ENCODE measurements around the gene PRPS2.

Gene PRPS2

DNA sequence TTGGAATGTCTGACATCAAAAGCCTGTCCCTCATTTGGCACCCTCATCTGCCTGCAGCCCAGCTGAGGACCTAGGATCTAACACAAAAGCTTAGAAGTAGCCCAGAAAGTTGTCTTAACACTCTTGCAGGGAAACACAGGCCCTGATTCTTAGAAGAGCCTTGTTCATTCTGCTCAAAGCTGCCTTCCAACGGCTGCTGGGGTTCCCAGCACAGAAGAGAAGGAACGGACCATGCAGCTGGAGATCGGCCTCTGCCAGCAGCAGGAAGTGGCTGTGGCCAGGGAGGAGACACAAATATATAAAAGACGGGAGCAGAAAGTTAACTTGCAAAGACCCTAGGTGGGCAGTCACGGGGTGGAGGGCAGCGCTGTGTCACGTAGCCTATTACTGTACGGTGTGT, 20.4 kb downstream of the PRPS2 start:
- DNase-seq (ENCODE audit: extremely low read depth in 1 of 2, low read depth in 1 of 2), result no peak

DNA sequence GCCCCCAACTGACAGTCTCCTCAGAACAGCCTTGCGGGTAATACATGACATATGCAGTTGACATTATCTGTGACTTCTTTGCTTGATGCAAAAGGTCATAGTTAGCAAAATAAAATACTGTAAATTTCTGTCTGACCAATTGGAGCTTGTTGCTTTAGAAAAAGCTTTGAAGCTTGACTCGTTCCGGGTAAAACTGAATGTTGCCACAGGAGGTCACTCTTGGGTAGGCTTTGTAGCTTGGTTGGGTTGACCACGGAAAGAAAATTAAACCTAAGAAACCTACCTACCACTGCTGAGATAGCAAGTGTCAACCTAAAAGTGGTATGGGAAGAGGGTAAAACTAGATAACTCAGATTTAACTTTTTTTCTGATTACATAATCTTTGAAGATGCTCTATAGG, 23.2 kb downstream of the PRPS2 start:
- DNase-seq (ENCODE audit: extremely low read depth in 1 of 2, low read depth in 1 of 2), result no peak

GRCh38 chrX:12817528-12817927, 26.3 kb downstream of the PRPS2 start:
- DNase-seq (ENCODE audit: extremely low read depth in 1 of 2, low read depth in 1 of 2), result no peak

- DNase-seq (ENCODE audit: extremely low read depth in 1 of 2, low read depth in 1 of 2), result no peak
Observed at GRCh38 chrX:12819222-12819621, 28.0 kb downstream of the PRPS2 start.

DNA sequence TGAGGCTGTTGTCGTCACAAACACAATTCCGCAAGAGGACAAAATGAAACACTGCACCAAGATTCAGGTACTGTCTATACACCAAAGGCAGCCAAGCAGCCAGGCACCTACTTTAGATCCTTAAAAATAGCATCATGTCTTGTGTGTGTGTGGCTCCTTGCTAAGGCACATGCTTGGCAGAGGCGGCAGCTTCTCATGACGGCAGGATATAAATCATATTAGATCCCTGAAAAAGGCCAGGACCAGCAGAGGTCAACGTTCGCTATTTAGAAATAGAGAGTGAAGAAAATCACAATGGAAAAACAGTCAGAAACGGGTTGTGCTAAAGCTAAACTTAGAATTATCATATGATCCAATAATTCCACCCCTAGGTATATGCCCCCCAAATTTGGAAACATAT, 29.5 kb downstream of the PRPS2 start:
- DNase-seq (ENCODE audit: extremely low read depth in 1 of 2, low read depth in 1 of 2), result no peak

DNA sequence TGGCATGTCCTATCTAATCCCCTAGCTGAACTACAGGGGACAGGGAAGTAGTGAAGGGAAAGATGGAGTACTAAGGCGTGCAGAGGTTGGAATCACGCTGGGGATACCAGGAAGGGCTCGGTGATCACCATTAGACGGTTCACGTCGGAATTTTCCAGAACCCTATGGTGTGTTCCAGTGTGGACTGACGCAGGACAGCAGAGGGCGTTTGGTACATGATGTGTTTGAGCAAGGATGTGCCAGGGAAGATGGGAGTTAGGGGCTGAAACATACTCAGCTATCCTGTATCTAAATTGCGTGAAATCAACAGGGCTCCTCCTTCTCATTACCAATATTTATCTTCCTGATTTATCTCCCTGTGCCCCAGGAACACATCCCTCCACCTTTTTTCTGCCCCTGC, 33.7 kb downstream of the PRPS2 start:
- DNase-seq (ENCODE audit: extremely low read depth in 1 of 2, low read depth in 1 of 2), result no peak

- no peak for DNase-seq (ENCODE audit: extremely low read depth in 1 of 2, low read depth in 1 of 2)
Observed at GRCh38 chrX:12825801-12826200, 34.6 kb downstream of the PRPS2 start.

DNA sequence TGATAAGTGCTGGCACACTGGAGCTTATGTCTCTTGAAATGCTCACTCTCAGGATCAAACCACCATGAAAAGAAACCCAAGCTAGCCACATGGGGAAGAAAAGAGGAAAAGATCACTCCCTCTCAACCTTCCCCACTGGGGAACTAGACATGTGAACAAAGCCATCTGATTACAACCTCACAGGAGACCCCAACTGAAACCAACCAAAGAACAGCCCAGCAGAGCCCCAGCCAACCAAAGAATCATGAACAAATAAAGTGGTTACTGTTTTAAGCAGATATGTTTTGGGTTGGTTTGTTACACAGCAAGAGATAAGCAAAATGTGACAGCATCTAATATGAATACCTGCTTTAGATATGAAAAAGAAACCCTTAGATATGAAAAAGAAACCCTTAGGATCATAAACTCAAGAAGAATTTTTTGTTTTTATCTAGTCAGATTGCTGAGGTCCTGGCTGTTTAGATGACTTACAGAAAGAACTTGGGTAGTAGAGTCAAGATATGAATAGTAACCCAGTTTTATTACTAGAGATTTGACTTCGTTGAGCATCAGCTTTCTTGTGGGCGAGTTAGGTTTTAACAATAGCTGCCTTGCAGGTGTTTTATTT, 52.0 kb downstream of the PRPS2 start:
- DNase-seq (ENCODE audit: extremely low read depth in 1 of 2, low read depth in 1 of 2), result no peak

GRCh38 chrX:12843668-12844279, 52.6 kb downstream of the PRPS2 start:
- DNase-seq (ENCODE audit: extremely low read depth in 1 of 2, low read depth in 1 of 2), result no peak

- no peak for DNase-seq (ENCODE audit: extremely low read depth in 1 of 2, low read depth in 1 of 2)
Observed at GRCh38 chrX:12844319-12844718, 53.1 kb downstream of the PRPS2 start.

- no peak for DNase-seq (ENCODE audit: extremely low read depth in 1 of 2, low read depth in 1 of 2)
Observed at GRCh38 chrX:12865359-12865758, 74.1 kb downstream of the PRPS2 start.

DNA sequence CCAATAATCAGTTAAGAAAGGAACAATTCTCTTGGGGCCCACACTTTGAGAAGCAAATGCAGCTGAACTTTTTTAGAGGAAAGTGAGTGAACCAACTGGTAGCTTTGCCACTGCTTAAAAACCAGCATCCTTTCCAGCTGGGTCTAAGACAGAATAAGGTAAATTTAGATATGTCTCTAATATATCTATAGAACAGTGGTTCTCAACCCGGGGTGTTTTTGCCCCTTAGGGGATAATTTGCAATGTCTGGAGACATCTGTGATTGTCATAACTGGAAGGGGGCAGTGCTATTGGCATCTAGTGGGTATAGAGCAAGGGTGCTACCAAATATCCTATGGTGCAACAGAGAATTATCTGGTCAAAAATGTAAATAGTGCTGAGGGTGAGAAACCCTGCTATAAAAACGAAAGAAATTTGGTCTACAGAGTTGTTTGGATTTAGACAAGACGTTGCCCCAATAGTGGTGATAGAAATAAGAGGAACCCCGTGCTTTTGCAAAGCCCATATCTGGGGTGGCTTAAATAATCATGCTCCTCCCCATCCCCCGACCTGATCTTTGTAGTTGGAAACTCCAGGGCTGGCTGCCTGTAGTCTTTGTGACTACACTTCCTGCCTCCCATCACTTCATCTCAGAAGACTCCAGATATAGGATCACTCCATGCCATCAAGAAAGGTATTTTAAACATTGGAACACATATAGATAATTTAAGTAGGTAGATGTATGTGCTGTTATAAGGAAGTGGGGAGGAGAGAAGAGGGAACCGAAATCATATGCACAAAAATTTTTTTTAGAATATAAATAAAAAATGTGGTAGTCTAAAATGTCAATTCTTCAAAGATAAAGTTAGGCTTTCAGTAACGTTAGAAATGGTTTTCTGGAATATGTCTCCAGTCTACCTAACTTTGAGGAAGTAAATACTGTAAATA, 75.5 kb downstream of the PRPS2 start, which contains the start of gene TLR7:
TSS of gene TLR7 (plus strand) at position 622 of the 927 bp plus-strand sequence. CDS start 507 bp downstream, outside the sequence.
- no peak for DNase-seq (ENCODE audit: extremely low read depth in 1 of 2, low read depth in 1 of 2)

DNA sequence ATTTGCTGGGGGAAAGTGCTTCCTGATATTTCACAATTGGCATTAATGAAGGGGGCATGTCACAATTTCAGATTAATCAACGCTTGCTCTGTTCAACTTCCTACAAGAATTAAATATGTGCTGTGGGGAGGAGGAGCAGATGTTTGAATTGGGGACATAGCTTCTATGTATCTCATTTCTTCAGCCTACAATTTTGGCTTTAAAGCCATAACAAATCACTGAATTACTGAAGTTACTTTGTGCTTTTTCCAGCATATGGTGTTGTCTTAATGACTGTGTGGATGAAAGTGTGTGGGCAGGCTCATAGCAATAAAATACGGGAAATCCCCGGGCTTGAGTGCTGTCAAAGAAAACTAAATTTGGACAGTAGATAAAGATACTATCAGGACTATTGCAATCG, 76.5 kb downstream of the PRPS2 start:
- no peak for DNase-seq (ENCODE audit: extremely low read depth in 1 of 2, low read depth in 1 of 2)

DNA sequence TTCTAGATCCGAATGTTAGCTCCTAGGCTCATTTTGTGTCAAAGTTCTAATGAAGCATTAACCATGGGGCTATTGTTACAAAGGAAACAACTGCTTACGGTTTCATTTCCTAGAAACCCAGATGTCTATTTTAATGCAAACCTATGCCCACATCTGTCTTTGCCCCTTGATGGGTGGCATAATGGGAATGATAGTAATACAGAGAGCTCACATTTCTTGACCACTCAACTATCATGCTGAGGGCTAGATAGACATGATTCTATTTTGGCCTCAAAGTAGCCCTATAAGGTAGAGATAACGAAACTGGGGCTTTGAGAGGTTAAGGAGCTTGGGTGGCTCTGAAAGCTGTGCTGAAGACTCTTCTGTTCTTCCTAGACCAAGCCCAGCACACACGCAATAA, 77.5 kb downstream of the PRPS2 start:
- no peak for DNase-seq (ENCODE audit: extremely low read depth in 1 of 2, low read depth in 1 of 2)

DNA sequence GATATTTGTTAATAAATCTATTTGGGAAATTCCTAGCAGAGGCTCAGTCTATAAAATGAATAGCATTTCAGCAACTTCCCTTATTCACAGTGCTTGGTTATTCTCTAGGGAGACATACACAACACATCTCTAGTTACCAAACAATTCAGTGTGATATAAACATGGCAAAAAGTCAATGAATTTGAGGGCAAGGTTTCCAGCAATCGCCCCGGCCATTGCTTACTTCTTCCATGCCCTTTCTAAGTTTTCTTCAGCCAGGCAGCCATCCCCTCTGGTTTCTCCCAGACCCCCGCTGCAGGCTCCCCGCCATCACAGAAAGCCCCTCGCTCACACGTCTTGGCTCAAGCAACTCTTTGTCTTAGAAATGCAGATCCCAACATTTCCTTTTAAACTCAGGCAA, 80.0 kb downstream of the PRPS2 start:
- DNase-seq (ENCODE audit: extremely low read depth in 1 of 2, low read depth in 1 of 2), result no peak

DNA sequence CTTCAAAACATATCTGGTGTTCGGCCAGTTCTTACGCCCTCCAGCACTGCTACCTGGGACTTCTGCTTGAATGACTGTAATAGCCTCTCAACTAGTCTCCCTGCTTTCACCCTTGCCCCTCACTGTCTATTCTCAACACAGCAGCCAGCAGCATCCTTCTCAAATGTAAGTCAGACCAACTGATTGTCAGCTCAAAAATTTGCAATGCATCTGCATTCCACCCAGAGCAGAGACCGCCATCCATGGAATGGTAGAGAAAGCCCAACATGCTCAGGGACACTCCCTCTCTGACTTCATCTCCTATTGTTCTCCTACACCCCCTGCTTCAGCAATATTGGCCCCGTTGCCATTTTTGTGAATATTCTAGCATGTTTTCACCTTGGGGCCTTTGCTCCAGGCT, 81.5 kb downstream of the PRPS2 start:
- no peak for DNase-seq (ENCODE audit: extremely low read depth in 1 of 2, low read depth in 1 of 2)
